ENCODE measurements around the gene ZSWIM3. TPM values are rescaled to one million over a fixed set of nuclear protein-coding genes. Genes with fewer than 3 reads are reported as not detected.

ZSWIM3 gene
- total RNA-seq, 2 experiments from 2014 or later: 5.1 to 5.8 TPM

GRCh38 chr20:45845452-45845851, 12.0 kb upstream of the ZSWIM3 start:
- Mint-ChIP-seq H3K27ac (no peak overlapping the region), H3K4me1 (ENCODE audit: low read depth) (no peaks in the 10 kb centered on the region), H3K9me3 (ENCODE audit: insufficient read depth) (no peaks in the 10 kb centered on the region), H3K36me3 (ENCODE audit: low read depth) (peaks cover 35% of the 10 kb centered on the region), H3K4me3 (no peak overlapping the region), H3K27me3 (ENCODE audit: low read depth) (no peaks in the 10 kb centered on the region)
- DNase-seq (no peak), ATAC-seq (no peak)
- POLR2A ChIA-PET: interaction anchor here (1.3 kb wide), 1 partner anchor 13 kb away, joined by 5 read pairs; no protein-coding TSS in a partner anchor
- CTCF ChIA-PET: no interaction called here

- POLR2A ChIA-PET: interaction anchor here (1.0 kb wide), 1 partner anchor 8 kb away, joined by 3 read pairs; no protein-coding TSS in a partner anchor
- DNase-seq (no peak), ATAC-seq (no peak)
- Mint-ChIP-seq H3K27me3 (ENCODE audit: low read depth) (no peaks in the 10 kb centered on the region), H3K9me3 (ENCODE audit: insufficient read depth) (no peaks in the 10 kb centered on the region), H3K36me3 (ENCODE audit: low read depth) (peaks cover 45% of the 10 kb centered on the region), H3K4me1 (ENCODE audit: low read depth) (no peaks in the 10 kb centered on the region), H3K27ac (no peak overlapping the region), H3K4me3 (no peak overlapping the region)
- CTCF ChIA-PET: no interaction called here
These were observed 9.0 kb upstream of the ZSWIM3 start for GRCh38 chr20:45848421-45848820.

GRCh38 chr20:45848969-45849582, 8.3 kb upstream of the ZSWIM3 start:
- H3K9me3 Mint-ChIP-seq (ENCODE audit: insufficient read depth): no peaks in the 10 kb centered on the region
- DNase-seq (no peak), ATAC-seq (no peak)
- ChIA-PET POLR2A (interaction anchor here (0.5 to 1.0 kb wide), 4 partner anchors 8 to 123 kb away, joined by 3 to 4 read pairs (median 3); partner anchors contain the start of genes UBE2C and ZNF335), CTCF (no interaction called here)
- H3K27me3 Mint-ChIP-seq (ENCODE audit: low read depth): no peaks in the 10 kb centered on the region
- peaks cover 43% of the 10 kb centered on the region for H3K36me3 Mint-ChIP-seq (ENCODE audit: low read depth)
- no peak overlapping the region for H3K27ac Mint-ChIP-seq
- H3K4me3 Mint-ChIP-seq: no peak overlapping the region
- peaks cover 3% of the 10 kb centered on the region for H3K4me1 Mint-ChIP-seq (ENCODE audit: low read depth)

GRCh38 chr20:45850238-45850637, 7.2 kb upstream of the ZSWIM3 start:
- H3K27ac Mint-ChIP-seq: no peak overlapping the region

GRCh38 chr20:45850926-45851325, 6.5 kb upstream of the ZSWIM3 start:
- H3K27me3 Mint-ChIP-seq (ENCODE audit: low read depth): no peaks in the 10 kb centered on the region
- no peak overlapping the region for H3K27ac Mint-ChIP-seq
- no peak for ATAC-seq
- no peaks in the 10 kb centered on the region for H3K9me3 Mint-ChIP-seq (ENCODE audit: insufficient read depth)
- no peak overlapping the region for H3K4me3 Mint-ChIP-seq
- no peak for DNase-seq
- POLR2A ChIA-PET: no interaction called here
- CTCF ChIA-PET: interaction anchor here (1.0 to 1.2 kb wide), 2 partner anchors 27 to 119 kb away, joined by 3 read pairs; no protein-coding TSS in a partner anchor
- H3K4me1 Mint-ChIP-seq (ENCODE audit: low read depth): peaks cover 18% of the 10 kb centered on the region
- peaks cover 43% of the 10 kb centered on the region for H3K36me3 Mint-ChIP-seq (ENCODE audit: low read depth)

More at GRCh38 chr20:45850238-45850637, 7.2 kb upstream of the ZSWIM3 start:
- H3K27me3 Mint-ChIP-seq (ENCODE audit: low read depth): no peaks in the 10 kb centered on the region
- ATAC-seq: no peak
- H3K9me3 Mint-ChIP-seq (ENCODE audit: insufficient read depth): no peaks in the 10 kb centered on the region
- no peak for DNase-seq
- CTCF ChIA-PET: no interaction called here
- no peak overlapping the region for H3K4me3 Mint-ChIP-seq
- peaks cover 13% of the 10 kb centered on the region for H3K4me1 Mint-ChIP-seq (ENCODE audit: low read depth)
- peaks cover 46% of the 10 kb centered on the region for H3K36me3 Mint-ChIP-seq (ENCODE audit: low read depth)
- POLR2A ChIA-PET: interaction anchor here (1.0 kb wide), 1 partner anchor 37 kb away, joined by 3 read pairs; the partner anchor contains the start of gene UBE2C

GRCh38 chr20:45851501-45851900, 5.9 kb upstream of the ZSWIM3 start:
- POLR2A ChIA-PET: interaction anchor here (0.6 kb wide), 1 partner anchor 14 kb away, joined by 4 read pairs; no protein-coding TSS in a partner anchor
- no peak overlapping the region for H3K4me3 Mint-ChIP-seq
- H3K36me3 Mint-ChIP-seq (ENCODE audit: low read depth): peaks cover 43% of the 10 kb centered on the region
- CTCF ChIA-PET: interaction anchor here (1.0 to 1.2 kb wide), 2 partner anchors 28 to 118 kb away, joined by 3 read pairs; no protein-coding TSS in a partner anchor
- DNase-seq (no peak), ATAC-seq (no peak)
- no peak overlapping the region for H3K27ac Mint-ChIP-seq
- H3K4me1 Mint-ChIP-seq (ENCODE audit: low read depth): peaks cover 24% of the 10 kb centered on the region
- H3K9me3 Mint-ChIP-seq (ENCODE audit: insufficient read depth): no peaks in the 10 kb centered on the region
- H3K27me3 Mint-ChIP-seq (ENCODE audit: low read depth): no peaks in the 10 kb centered on the region

- H3K4me3 Mint-ChIP-seq: no peak overlapping the region
- H3K4me1 Mint-ChIP-seq (ENCODE audit: low read depth): peaks cover 27% of the 10 kb centered on the region
- H3K27ac Mint-ChIP-seq: no peak overlapping the region
- ATAC-seq (no peak), DNase-seq (no peak)
- CTCF ChIA-PET: interaction anchor here (1.3 to 1.4 kb wide), 2 partner anchors 12 to 53 kb away, joined by 3 to 6 read pairs; no protein-coding TSS in a partner anchor
- no peaks in the 10 kb centered on the region for H3K9me3 Mint-ChIP-seq (ENCODE audit: insufficient read depth)
- POLR2A ChIA-PET: interaction anchor here (1.2 kb wide), 1 partner anchor 82 kb away, joined by 3 read pairs; no protein-coding TSS in a partner anchor
- no peaks in the 10 kb centered on the region for H3K27me3 Mint-ChIP-seq (ENCODE audit: low read depth)
- H3K36me3 Mint-ChIP-seq (ENCODE audit: low read depth): peaks cover 47% of the 10 kb centered on the region
These were observed 5.1 kb upstream of the ZSWIM3 start for GRCh38 chr20:45852326-45852725.

GRCh38 chr20:45853484-45853883, 3.9 kb upstream of the ZSWIM3 start:
- H3K4me1 Mint-ChIP-seq (ENCODE audit: low read depth): peaks cover 38% of the 10 kb centered on the region
- H3K27me3 Mint-ChIP-seq (ENCODE audit: low read depth): no peaks in the 10 kb centered on the region
- DNase-seq: no peak
- ATAC-seq: no peak
- no peaks in the 10 kb centered on the region for H3K9me3 Mint-ChIP-seq (ENCODE audit: insufficient read depth)
- H3K27ac Mint-ChIP-seq: no peak overlapping the region
- ChIA-PET POLR2A (no interaction called here), CTCF (interaction anchor here (1.3 kb wide), 1 partner anchor 20 kb away, joined by 4 read pairs; the partner anchor contains the start of gene SNX21)
- H3K4me3 Mint-ChIP-seq: no peak overlapping the region
- H3K36me3 Mint-ChIP-seq (ENCODE audit: low read depth): peaks cover 47% of the 10 kb centered on the region

GRCh38 chr20:45857882-45858216, 435 bp downstream of the ZSWIM3 start:
- DNase-seq: peak; percentile 69
- CTCF ChIA-PET: interaction anchor here (0.7 to 1.9 kb wide), 4 partner anchors 9 to 112 kb away, joined by 3 to 6 read pairs (median 4); no protein-coding TSS in a partner anchor

GRCh38 chr20:45859916-45860315, 2.5 kb downstream of the ZSWIM3 start:
- Mint-ChIP-seq H3K4me3 (no peak overlapping the region), H3K27ac (no peak overlapping the region), H3K9me3 (ENCODE audit: insufficient read depth) (no peaks in the 10 kb centered on the region), H3K4me1 (ENCODE audit: low read depth) (peaks cover 45% of the 10 kb centered on the region), H3K27me3 (ENCODE audit: low read depth) (no peaks in the 10 kb centered on the region), H3K36me3 (ENCODE audit: low read depth) (peaks cover 7% of the 10 kb centered on the region)
- ChIA-PET POLR2A (no interaction called here), CTCF (no interaction called here)
- ATAC-seq: no peak
- no peak for DNase-seq

More at GRCh38 chr20:45857882-45858216, 435 bp downstream of the ZSWIM3 start:
- peak overlapping the region; percentile 98 for H3K4me3 Mint-ChIP-seq
- peak; percentile 39 for ATAC-seq
- H3K27me3 Mint-ChIP-seq (ENCODE audit: low read depth): no peaks in the 10 kb centered on the region
- peaks cover 55% of the 10 kb centered on the region for H3K4me1 Mint-ChIP-seq (ENCODE audit: low read depth)
- H3K27ac Mint-ChIP-seq: peak overlapping the region; percentile 100
- POLR2A ChIA-PET: interaction anchor here (0.7 to 3.2 kb wide), 9 partner anchors 13 to 76 kb away, joined by 3 to 19 read pairs (median 5); partner anchors contain the start of genes CTSA, NEURL2, PCIF1 and SNX21
- H3K9me3 Mint-ChIP-seq (ENCODE audit: insufficient read depth): no peaks in the 10 kb centered on the region
- H3K36me3 Mint-ChIP-seq (ENCODE audit: low read depth): peaks cover 24% of the 10 kb centered on the region

- no peaks in the 10 kb centered on the region for H3K27me3 Mint-ChIP-seq (ENCODE audit: low read depth)
- ATAC-seq: no peak
- peaks cover 39% of the 10 kb centered on the region for H3K4me1 Mint-ChIP-seq (ENCODE audit: low read depth)
- no peaks in the 10 kb centered on the region for H3K9me3 Mint-ChIP-seq (ENCODE audit: insufficient read depth)
- no peak overlapping the region for H3K27ac Mint-ChIP-seq
- no peak for DNase-seq
- ChIA-PET CTCF (interaction anchor here (1.6 kb wide), 1 partner anchor 62 kb away, joined by 4 read pairs; no protein-coding TSS in a partner anchor), POLR2A (no interaction called here)
- peaks cover 4% of the 10 kb centered on the region for H3K36me3 Mint-ChIP-seq (ENCODE audit: low read depth)
- H3K4me3 Mint-ChIP-seq: no peak overlapping the region
These were observed 3.3 kb downstream of the ZSWIM3 start for GRCh38 chr20:45860560-45861220.
